ENCODE measurements around the gene NR4A1.
A peak's percentile ranks its signal among the peaks of the same experiment; 100 is the strongest.

The NR4A1 gene

DNA sequence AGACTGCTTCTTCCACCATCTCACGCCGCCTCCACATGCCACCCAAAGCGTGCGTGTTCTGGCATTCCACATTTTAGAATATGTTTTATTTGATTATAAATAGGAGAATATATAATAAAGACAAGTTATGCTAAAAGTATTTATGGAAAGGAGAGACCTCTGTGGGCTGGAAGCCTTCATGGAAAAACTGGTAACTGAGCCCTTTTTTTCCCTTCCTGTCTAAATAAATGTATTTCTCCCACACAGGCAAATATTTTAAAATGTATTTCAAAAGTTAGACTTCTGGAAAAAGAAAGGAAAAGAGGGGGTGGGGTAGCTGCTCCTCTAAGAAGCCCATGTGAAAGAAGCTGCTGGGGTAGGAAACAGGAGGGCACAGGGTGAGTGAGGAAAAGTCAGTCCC, 16.1 kb upstream of the NR4A1 start (continued):
- TF ChIP-seq, protein P1, sequence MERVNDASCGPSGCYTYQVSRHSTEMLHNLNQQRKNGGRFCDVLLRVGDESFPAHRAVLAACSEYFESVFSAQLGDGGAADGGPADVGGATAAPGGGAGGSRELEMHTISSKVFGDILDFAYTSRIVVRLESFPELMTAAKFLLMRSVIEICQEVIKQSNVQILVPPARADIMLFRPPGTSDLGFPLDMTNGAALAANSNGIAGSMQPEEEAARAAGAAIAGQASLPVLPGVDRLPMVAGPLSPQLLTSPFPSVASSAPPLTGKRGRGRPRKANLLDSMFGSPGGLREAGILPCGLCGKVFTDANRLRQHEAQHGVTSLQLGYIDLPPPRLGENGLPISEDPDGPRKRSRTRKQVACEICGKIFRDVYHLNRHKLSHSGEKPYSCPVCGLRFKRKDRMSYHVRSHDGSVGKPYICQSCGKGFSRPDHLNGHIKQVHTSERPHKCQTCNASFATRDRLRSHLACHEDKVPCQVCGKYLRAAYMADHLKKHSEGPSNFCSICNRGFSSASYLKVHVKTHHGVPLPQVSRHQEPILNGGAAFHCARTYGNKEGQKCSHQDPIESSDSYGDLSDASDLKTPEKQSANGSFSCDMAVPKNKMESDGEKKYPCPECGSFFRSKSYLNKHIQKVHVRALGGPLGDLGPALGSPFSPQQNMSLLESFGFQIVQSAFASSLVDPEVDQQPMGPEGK (CRISPR knock-in tag; IDR thresholded peaks at IDR 0.05; ENCODE audit: borderline replicate concordance) = no peak
- TF ChIP-seq ZFP30 (CRISPR knock-in tag; IDR thresholded peaks at IDR 0.05) = no peak
- no peak for TF ChIP-seq BACH2 (CRISPR knock-in tag; IDR thresholded peaks at IDR 0.05; ENCODE audit: borderline replicate concordance)
- no peak for TF ChIP-seq ZC3H10 (CRISPR knock-in tag; IDR thresholded peaks at IDR 0.05)
- TF ChIP-seq ZNF70 (CRISPR knock-in tag; IDR thresholded peaks at IDR 0.05) = no peak
- TF ChIP-seq TCF4 (CRISPR knock-in tag; IDR thresholded peaks at IDR 0.05; ENCODE audit: borderline replicate concordance) = no peak
- no peak for TF ChIP-seq ZNF8 (CRISPR knock-in tag; IDR thresholded peaks at IDR 0.05)
- no peak for TF ChIP-seq TOX (CRISPR knock-in tag; IDR thresholded peaks at IDR 0.05; ENCODE audit: borderline replicate concordance)
- TF ChIP-seq GLIS3 (CRISPR knock-in tag; IDR thresholded peaks at IDR 0.05) = no peak
- TF ChIP-seq PPARA (CRISPR knock-in tag; IDR thresholded peaks at IDR 0.05; ENCODE audit: borderline replicate concordance) = no peak
- no peak for TF ChIP-seq ESRRG (CRISPR knock-in tag; IDR thresholded peaks at IDR 0.05)
- TF ChIP-seq ZFP3 (CRISPR knock-in tag; IDR thresholded peaks at IDR 0.05) = no peak
- TF ChIP-seq ZNF565 (CRISPR knock-in tag; conservative IDR thresholded peaks at IDR 0.05; ENCODE audit: low read depth) = no peak

DNA sequence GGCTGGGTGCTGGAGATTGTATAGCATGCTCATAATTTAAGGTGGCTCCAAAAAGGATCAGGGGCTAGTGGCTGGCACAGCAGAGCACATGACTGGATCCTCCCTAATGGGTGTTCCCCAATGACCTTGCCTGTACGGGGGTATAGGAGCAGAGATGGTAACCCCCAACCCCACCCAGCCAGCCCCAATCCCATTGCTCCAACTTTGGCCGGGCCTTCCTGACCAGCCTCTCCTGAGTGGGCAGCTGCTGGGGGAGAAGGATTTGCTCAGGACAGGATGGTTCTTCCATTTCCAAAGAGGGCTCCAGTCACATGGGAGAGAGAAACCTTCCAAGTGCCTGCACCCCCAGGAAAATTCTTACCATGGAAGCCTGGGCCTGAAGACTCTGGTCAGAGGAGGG, 15.3 kb upstream of the NR4A1 start:
- TF ChIP-seq OSR1 (CRISPR knock-in tag; IDR thresholded peaks at IDR 0.05) (no peak), BACH2 (CRISPR knock-in tag; IDR thresholded peaks at IDR 0.05; ENCODE audit: borderline replicate concordance) (no peak), ARNTL (CRISPR knock-in tag; IDR thresholded peaks at IDR 0.05; ENCODE audit: borderline replicate concordance, low read depth) (no peak), CSDC2 (CRISPR knock-in tag; IDR thresholded peaks at IDR 0.05) (no peak), TOX (CRISPR knock-in tag; IDR thresholded peaks at IDR 0.05; ENCODE audit: borderline replicate concordance) (no peak), GLIS3 (CRISPR knock-in tag; IDR thresholded peaks at IDR 0.05) (no peak), ZNF70 (CRISPR knock-in tag; IDR thresholded peaks at IDR 0.05) (no peak), ZFP30 (CRISPR knock-in tag; IDR thresholded peaks at IDR 0.05) (no peak), ESRRG (CRISPR knock-in tag; IDR thresholded peaks at IDR 0.05) (no peak)
- TF ChIP-seq, protein P2, sequence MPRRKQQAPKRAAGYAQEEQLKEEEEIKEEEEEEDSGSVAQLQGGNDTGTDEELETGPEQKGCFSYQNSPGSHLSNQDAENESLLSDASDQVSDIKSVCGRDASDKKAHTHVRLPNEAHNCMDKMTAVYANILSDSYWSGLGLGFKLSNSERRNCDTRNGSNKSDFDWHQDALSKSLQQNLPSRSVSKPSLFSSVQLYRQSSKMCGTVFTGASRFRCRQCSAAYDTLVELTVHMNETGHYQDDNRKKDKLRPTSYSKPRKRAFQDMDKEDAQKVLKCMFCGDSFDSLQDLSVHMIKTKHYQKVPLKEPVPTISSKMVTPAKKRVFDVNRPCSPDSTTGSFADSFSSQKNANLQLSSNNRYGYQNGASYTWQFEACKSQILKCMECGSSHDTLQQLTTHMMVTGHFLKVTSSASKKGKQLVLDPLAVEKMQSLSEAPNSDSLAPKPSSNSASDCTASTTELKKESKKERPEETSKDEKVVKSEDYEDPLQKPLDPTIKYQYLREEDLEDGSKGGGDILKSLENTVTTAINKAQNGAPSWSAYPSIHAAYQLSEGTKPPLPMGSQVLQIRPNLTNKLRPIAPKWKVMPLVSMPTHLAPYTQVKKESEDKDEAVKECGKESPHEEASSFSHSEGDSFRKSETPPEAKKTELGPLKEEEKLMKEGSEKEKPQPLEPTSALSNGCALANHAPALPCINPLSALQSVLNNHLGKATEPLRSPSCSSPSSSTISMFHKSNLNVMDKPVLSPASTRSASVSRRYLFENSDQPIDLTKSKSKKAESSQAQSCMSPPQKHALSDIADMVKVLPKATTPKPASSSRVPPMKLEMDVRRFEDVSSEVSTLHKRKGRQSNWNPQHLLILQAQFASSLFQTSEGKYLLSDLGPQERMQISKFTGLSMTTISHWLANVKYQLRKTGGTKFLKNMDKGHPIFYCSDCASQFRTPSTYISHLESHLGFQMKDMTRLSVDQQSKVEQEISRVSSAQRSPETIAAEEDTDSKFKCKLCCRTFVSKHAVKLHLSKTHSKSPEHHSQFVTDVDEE (CRISPR knock-in tag; IDR thresholded peaks at IDR 0.05) = no peak
- TF ChIP-seq, protein P3, sequence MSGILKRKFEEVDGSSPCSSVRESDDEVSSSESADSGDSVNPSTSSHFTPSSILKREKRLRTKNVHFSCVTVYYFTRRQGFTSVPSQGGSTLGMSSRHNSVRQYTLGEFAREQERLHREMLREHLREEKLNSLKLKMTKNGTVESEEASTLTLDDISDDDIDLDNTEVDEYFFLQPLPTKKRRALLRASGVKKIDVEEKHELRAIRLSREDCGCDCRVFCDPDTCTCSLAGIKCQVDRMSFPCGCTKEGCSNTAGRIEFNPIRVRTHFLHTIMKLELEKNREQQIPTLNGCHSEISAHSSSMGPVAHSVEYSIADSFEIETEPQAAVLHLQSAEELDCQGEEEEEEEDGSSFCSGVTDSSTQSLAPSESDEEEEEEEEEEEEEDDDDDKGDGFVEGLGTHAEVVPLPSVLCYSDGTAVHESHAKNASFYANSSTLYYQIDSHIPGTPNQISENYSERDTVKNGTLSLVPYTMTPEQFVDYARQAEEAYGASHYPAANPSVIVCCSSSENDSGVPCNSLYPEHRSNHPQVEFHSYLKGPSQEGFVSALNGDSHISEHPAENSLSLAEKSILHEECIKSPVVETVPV (CRISPR knock-in tag; IDR thresholded peaks at IDR 0.05) = no peak
- TF ChIP-seq, protein P4, sequence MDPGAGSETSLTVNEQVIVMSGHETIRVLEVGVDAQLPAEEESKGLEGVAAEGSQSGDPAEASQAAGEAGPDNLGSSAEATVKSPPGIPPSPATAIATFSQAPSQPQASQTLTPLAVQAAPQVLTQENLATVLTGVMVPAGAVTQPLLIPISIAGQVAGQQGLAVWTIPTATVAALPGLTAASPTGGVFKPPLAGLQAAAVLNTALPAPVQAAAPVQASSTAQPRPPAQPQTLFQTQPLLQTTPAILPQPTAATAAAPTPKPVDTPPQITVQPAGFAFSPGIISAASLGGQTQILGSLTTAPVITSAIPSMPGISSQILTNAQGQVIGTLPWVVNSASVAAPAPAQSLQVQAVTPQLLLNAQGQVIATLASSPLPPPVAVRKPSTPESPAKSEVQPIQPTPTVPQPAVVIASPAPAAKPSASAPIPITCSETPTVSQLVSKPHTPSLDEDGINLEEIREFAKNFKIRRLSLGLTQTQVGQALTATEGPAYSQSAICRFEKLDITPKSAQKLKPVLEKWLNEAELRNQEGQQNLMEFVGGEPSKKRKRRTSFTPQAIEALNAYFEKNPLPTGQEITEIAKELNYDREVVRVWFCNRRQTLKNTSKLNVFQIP (CRISPR knock-in tag; IDR thresholded peaks at IDR 0.05; ENCODE audit: borderline replicate concordance, low read depth) = no peak
- no peak for ATAC-seq

DNA sequence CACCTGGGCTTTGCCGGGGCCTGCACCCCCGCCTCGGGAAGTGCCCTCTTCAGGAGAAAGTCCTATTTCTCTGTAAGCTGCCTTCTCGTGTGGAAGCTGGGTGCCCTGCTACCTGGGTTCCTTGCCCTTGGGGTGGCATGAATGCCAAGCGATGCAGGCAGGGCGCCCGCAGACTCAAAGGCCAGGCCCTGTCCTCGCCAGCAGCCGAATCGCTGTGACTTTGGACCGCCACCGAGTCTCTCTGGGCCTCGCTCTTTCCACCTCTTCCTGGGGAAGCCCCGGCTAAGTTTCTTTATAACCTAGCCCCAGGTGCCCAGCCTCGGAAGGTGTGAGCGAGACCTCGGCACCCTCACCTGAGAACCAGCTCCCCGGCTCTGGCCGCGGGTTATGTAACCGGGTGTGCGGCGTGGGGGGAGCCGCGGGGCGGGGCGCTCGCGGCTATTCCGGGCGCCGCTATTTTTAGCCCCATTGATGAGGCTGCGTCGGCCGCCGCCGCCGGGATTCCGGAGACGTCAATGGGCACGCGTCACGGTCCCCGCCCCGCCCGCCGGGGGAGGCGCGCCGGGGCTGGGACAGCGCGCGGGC, 14.6 kb upstream of the NR4A1 start:
- ATAC-seq = peak; percentile 22
- TF ChIP-seq, protein P5, sequence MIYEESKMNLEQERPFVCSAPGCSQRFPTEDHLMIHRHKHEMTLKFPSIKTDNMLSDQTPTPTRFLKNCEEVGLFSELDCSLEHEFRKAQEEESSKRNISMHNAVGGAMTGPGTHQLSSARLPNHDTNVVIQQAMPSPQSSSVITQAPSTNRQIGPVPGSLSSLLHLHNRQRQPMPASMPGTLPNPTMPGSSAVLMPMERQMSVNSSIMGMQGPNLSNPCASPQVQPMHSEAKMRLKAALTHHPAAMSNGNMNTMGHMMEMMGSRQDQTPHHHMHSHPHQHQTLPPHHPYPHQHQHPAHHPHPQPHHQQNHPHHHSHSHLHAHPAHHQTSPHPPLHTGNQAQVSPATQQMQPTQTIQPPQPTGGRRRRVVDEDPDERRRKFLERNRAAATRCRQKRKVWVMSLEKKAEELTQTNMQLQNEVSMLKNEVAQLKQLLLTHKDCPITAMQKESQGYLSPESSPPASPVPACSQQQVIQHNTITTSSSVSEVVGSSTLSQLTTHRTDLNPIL (CRISPR knock-in tag; IDR thresholded peaks at IDR 0.05; ENCODE audit: low read depth) = no peak
- TF ChIP-seq, protein P4 (CRISPR knock-in tag; IDR thresholded peaks at IDR 0.05; ENCODE audit: borderline replicate concordance, low read depth) = no peak
- TF ChIP-seq OSR1 (CRISPR knock-in tag; IDR thresholded peaks at IDR 0.05) (no peak), PPARA (CRISPR knock-in tag; IDR thresholded peaks at IDR 0.05; ENCODE audit: borderline replicate concordance) (no peak), ARNTL (CRISPR knock-in tag; IDR thresholded peaks at IDR 0.05; ENCODE audit: borderline replicate concordance, low read depth) (no peak), ISL1 (CRISPR knock-in tag; IDR thresholded peaks at IDR 0.05) (no peak), TCF4 (CRISPR knock-in tag; IDR thresholded peaks at IDR 0.05; ENCODE audit: borderline replicate concordance) (no peak), ZC3H10 (CRISPR knock-in tag; IDR thresholded peaks at IDR 0.05) (no peak), CSDC2 (CRISPR knock-in tag; IDR thresholded peaks at IDR 0.05) (no peak), ZNF70 (CRISPR knock-in tag; IDR thresholded peaks at IDR 0.05) (no peak), ZNF8 (CRISPR knock-in tag; IDR thresholded peaks at IDR 0.05) (no peak)
- TF ChIP-seq, protein P3 (CRISPR knock-in tag; IDR thresholded peaks at IDR 0.05) = no peak
- TF ChIP-seq, protein P1 (CRISPR knock-in tag; IDR thresholded peaks at IDR 0.05; ENCODE audit: borderline replicate concordance) = peak; percentile 71; the same call in 1 of the 2 replicates
